Astrocyte of the spinal cord (primary cell): ENCODE results near the gene CANT1.

Experiments used
- DNase-seq: peaks from one replicate; pipeline ENCODE4 v3.0.0; 2011; ENCODE audit warnings: low read depth, low spot score
- H3K4me3 ChIP-seq: 2 replicates; pipeline ENCODE4 v1.5.1; 2011; ENCODE audit warnings: low read depth, mild to moderate bottlenecking, low read length, moderate library complexity
- CTCF ChIP-seq: IDR thresholded peaks from 2 replicates; pipeline ENCODE4 v1.5.1; 2012; ENCODE audit warnings: low read depth, mild to moderate bottlenecking, low read length, inconsistent platforms
- in situ Hi-C: cut with HindIII; loops from 2 replicates; pipeline ENCODE4 v1.10.0; 2017; ENCODE audit warnings: low sequenced_read_pairs

The CANT1 gene

GRCh38 chr17:78990349-78991016, 19.1 kb downstream of the CANT1 start:
- no peak overlapping the region for H3K4me3 ChIP-seq
- DNase-seq = no peak
- in situ Hi-C loops = no loop called here
- no peak for TF ChIP-seq CTCF

- H3K4me3 ChIP-seq = no peak overlapping the region
- no peak for DNase-seq
- in situ Hi-C loops = no loop called here
- TF ChIP-seq CTCF = no peak
Observed at GRCh38 chr17:78988152-78988551, 21.4 kb downstream of the CANT1 start.

GRCh38 chr17:78986649-78987328, 22.8 kb downstream of the CANT1 start:
- no peak for TF ChIP-seq CTCF
- in situ Hi-C loops = no loop called here
- DNase-seq = peak; percentile 60
- H3K4me3 ChIP-seq = peak overlapping the region; percentile 21

GRCh38 chr17:78986048-78986648, 23.4 kb downstream of the CANT1 start:
- peak overlapping the region; percentile 21 for H3K4me3 ChIP-seq
- in situ Hi-C loops = no loop called here
- DNase-seq = peak; percentile 47
- peak; percentile 28 for TF ChIP-seq CTCF

- no peak overlapping the region for H3K4me3 ChIP-seq
- in situ Hi-C loops = no loop called here
- DNase-seq = no peak
- no peak for TF ChIP-seq CTCF
Observed at GRCh38 chr17:78985395-78985794, 24.2 kb downstream of the CANT1 start.

- in situ Hi-C loops = no loop called here
- no peak overlapping the region for H3K4me3 ChIP-seq
- no peak for TF ChIP-seq CTCF
- no peak for DNase-seq
Observed at GRCh38 chr17:78981010-78981888, 28.3 kb downstream of the CANT1 start.
